ENCODE results near the gene CACNA2D1.
"Not testable (repeated sequence)": the region's sequence is repeated elsewhere in the genome, so short reads cannot be mapped to it uniquely, and the experiment has no call there.

Gene CACNA2D1

DNA sequence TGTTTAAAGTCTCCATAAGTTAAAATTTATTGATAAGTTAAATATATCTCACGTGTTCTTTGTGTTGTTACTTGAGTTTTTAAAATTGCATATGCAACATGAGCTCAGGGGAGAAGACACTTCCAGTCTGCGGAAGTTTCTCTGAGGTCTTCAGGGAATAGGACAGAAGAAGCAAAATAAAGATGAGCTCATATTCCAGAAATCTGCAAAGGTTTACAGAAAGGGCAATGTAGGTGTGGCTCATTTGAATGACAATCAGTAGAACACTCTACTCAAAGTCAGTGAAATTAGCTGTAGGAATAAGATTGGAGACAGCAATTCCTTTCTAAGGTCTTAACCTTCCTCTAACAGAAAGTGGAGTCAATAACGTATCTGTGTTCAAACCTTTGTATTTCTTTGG is 53.7 kb downstream of the CACNA2D1 start:
- no peak for DNase-seq

DNA sequence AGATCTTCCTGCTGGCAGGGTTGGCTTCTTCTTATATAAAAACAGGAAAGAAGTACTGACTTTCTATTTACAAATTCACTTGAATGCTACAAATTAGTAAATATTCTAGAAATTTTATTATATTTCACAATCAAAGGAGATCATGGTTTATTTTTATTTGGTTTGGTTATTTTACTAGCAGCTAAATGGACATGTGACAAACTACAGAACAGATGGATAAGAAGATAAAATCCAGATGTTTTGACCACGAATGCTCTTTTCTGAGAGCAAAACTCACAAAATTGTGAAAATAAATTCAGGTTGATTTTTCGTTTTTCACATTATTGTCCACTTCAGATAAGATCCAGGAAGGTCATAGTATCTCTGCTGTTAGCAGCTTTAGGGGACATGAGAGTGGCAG is 55.4 kb downstream of the CACNA2D1 start:
- no peak for DNase-seq

DNA sequence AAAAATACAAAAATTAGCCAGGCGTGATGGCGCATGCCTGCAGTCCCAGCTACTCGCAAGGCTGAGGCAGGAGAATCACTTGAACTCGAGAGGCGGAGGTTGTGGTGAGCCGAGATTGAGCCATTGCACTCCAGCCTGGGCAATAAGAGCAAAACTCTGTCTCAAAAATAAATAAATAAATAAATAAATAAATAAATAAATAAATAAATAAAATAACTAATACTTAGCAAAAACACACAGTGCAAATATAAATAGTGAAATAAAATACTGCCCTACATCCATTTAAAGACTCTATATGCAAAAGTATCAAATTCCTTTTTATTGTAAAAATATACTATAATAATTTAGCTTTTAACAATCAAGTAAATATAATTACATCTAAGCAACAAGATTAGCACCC is 57.0 kb downstream of the CACNA2D1 start:
- DNase-seq = not testable (repeated sequence)

DNA sequence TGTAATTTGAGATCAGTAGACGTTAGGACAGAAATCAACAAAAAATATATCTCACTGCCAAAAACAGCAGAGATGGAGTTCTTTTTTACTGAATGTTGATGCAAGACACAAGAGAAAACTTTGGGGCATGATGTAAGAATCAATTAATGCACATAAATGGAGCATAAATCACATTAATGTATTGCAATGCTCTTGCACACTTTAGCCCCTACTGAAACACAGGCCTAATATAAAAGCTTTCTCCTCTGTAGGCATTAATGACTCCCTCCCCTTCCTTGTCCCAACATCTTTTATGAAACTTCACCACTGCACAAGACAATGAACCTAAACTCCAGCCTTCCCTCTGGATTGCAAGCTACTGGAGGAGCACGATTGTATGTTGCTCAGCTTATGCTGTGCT is 58.8 kb downstream of the CACNA2D1 start:
- DNase-seq = no peak

DNA sequence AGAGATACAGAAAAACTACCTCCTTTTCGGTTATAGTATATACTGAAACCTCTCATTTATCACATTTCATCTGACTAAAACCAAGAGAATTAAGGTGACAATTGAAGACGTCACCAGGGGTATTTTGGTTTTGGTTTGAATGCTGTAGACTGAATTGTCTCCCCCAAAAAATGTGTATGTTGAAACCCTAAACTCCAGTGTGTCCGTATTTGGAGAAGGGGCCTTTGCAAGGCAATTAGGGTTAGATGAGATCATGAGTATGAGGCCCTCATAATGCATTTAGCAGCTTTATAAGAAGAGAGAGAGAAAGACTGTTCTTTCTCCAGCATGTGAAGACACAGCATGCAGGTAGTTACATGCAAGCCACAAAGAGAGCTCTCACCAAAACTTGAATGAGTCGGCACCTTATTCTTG is 59.5 kb downstream of the CACNA2D1 start:
- DNase-seq = no peak

DNA sequence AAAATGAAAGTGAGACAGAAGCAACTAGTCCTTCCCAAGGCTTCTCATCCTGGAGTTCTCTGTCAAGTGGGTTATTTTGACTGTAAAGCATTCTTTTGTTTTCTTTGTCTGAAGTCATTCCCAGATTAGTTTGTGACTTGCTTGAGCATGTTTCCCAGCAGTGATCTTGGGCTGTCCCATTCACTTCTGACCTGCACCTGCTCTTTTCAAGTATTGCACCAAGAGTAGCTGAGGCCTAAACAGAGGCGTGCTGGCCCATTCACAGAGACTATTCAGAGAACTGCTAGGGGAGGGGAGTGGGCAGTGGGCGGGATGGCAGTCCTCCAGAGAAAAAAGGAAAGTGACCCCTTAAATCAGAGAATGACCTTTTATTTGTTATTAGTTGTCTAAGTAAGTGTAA is 61.3 kb downstream of the CACNA2D1 start:
- DNase-seq = no peak

DNA sequence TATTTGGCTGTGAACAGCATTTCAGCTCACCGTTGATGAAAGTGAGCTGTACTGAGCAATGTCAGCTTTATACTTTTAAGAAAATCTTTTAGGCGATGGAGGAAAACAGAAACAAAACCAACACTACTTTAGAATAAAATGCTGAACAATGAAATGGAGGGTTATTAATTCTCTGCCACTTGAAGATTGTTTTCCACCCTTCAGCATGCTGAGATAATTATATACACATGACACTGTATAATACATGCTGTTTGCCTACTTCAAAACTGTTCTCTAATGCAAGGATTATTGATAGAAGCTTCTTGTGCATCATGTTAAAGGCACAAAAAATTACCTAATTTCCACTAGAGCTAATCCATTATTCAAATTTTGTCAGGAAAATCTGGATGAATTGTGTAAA is 66.8 kb downstream of the CACNA2D1 start:
- no peak for DNase-seq

DNA sequence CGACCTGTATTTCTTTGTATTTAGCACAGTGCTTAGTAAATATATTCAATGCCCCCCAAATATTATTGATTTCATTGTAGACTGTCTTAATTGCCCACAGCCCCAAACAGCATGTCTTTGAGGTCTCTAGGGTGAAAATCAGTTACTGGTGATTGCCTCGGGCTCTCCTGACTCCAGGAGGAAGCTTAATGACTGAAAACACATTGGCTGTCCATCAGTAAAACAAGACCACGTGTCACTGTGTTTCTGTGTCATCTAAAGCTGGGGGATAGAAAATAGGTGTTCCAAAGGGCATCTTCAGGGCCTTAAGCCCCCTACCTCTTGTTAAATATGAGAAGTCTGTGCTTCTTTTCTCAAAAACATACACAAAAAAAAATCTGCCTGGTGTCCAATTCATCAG is 67.9 kb downstream of the CACNA2D1 start:
- DNase-seq = no peak

DNA sequence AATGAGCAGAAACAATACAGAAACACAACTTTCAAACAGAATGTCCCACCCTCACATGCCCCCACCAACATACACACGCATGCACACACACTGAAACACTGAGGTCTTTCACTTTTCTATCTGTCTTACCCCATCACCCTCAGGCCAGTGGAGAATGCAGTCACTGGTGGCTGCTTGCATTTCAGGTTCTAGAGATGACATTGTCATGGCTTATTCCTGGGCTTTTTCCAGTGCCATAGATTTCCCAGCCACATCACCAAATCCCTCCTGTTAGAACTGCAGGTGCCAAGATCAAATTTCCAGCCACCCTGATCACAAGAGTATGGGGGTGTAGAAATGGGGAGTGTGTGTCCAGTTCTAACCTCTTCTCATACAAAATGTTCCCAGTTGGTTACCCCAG is 68.4 kb downstream of the CACNA2D1 start:
- DNase-seq = no peak

DNA sequence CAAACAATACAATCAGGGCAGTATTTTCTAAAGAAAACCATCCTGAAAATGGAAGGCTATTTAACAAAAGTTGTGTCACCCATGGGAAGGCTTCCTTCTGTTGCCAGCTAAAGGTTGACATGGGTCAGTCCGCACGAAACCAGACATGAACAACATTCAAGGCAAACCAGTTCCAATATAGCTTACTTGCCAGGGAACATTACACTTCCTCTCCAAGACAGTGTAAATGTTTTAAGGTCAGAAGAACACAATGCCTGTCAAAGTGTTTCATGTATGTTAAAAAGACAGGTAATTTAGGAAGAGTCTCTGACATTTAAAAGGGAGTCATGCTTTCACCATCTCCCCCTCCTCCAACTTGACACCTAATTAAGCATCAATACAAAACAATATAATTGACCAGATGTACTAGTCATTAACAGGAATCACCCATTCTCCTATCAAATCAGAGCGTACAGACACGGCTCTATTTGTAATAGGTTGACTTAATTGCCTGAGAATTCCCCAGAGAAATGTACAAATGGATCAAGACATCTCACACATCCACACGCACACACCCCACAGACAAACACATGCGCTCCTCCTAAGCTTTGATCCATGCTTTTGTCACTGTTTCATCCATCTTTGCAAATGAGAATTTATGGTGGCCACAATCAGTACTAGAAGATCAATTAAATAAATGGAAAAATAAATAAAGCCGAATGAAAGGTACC is 69.5 kb downstream of the CACNA2D1 start:
- no peak for DNase-seq

DNA sequence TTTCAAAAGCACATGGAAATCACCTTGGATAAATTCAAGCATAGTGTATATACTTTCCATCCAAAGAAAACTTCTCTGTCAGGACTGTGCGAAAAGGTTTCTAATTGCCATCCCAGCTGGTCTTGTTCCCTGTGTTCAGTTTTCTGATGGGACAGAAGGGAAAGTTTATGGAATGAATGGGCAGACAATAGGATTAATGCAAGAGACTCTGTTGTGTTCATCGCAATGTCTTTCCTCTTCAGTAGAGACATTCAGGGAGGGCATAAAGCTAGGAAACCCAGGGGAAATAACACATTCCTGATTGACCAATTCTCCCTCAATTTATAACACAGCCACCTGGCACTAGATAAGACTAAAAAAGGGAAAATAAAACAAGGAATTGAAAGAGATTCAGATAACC is 78.9 kb downstream of the CACNA2D1 start:
- no peak for DNase-seq

DNA sequence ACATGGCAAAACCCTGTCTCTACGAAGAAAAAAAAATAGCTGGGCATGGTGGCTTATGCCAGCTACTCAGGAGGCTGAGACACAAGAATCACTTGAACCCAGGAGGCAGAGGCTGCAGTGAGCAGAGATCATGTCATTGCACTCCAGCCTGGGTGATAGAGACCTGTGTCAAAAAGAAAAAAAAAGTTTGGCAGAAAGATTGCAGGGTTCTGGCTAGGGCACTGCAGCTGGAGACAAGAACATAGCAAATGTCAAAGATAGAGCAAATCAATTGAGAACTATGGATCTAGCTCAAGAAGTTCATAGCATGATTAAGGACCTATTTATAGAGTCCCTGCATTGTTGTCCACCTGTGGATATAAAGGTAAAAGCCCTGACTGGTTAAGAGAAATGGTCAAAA is 79.5 kb downstream of the CACNA2D1 start:
- DNase-seq = no peak

DNA sequence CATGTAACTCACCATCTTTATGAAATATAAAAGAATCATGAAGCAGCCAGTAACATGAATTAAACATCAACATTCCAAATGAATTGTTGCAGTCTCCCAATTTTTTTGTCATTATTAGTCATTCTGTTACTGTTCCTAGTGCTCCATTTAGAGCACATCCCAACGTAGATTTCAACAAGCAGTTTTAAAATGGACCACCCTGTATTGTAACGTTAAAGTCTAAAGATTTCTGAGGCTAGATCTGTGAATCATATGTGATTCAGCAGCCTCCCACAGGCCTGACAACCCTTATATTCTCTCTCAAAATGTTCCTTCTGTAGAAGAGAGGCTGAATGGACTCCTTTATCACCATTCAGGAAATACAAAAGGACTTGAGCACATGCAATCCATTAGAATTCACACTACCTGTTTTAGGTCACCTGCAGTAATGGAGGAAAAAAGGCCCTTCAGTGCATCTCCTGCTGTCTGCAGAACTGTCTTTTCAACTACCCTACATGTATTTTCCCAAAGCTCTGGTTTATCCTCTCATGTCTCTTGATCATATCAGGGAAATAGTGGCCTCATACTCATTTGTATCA is 81.4 kb downstream of the CACNA2D1 start:
- DNase-seq = no peak

DNA sequence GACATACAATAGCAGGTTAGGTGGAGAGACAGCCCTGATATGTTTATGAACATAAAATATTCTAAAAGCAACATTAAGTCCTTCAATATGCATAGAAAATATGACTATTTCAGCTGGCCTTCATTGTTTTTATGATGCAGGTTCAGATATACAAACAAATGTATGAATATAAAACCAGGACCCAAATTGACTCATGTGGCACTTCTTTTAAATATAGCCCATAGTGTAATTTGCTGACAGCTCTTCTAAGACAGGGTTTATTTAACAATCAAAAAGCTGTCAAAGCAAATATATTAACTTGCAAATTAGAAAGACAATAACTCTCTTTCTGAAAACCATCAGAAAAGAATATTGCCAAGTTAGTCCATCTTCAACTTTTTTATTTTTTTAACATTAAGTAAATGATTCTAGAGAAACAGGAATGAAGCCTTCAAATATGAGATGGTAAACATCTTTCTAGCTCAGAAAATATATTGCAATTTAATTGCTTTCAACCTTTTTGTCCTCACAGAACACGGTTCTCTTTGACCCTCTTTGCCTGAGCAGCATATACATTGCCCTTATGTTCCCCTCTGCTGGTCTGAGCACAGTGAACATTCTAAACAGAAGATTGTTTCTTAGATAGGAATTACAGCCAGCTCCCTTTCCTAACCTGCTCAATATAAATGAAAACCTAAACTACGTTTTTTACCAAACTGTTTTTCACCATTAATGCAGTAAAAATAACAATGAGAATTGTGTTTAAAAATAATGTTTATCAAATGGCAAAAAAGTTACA is 82.8 kb downstream of the CACNA2D1 start:
- DNase-seq = no peak

DNA sequence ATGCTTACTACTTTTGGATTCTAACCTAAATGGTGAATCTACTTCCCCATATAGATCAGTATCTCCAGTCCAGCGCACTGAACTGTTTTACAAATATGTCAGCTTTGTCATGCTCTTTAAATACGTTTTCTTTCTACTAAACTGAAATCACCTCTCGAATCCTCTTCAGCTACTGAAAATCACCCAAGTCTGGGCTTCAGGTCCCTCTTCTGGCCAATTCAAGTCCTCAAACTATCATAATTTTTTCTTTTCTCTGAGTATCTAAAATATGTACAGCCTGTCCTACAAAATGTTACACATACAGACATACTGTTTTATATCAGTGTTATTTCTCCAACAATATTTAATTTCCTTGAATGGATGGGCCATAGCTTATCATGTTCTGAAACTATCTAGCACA is 84.2 kb downstream of the CACNA2D1 start:
- DNase-seq = no peak

DNA sequence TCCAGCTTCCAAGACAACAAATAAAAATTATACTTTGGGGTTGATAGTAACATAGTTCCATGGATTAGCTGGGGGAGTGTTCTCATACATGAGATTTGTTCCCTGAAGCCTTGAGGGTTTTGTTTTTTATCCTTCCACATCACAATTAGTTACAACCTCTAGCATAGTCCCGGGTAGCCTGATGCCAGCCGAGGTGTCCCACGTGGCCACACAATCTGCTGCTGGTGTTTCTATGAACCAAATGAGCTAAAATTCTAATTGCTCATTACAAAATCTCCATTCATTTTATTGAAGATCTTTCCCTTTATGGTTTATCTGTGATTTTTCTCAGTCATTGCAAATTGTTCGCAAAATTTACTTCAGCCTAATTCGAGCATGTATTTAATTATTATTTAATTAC is 84.7 kb downstream of the CACNA2D1 start:
- DNase-seq = no peak

DNA sequence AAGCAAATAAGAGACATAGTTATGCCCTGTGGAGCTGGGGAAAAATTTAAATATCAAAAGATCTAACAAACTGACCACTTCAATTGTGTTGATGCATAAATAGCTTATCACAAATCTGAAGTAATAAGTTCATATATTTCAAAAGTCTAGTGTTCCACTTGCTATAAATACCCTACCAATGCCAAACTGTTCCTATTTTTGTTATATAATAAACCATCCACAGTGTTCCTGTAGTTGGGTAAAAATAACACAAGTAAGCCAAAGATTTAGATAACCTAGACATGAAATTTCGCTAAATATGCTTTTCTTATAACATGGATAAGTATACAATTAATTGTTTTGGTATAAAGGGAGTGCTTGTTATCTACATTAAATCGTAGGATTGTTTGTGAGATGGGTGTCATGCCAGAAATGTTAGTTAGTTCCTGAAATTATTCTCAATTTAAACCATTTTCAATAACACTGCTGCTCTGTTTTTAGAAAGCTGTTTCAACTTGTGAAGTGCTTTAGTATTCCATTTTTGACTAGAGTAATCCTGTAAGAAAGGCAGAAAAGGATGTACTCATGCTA is 85.5 kb downstream of the CACNA2D1 start:
- DNase-seq = no peak

DNA sequence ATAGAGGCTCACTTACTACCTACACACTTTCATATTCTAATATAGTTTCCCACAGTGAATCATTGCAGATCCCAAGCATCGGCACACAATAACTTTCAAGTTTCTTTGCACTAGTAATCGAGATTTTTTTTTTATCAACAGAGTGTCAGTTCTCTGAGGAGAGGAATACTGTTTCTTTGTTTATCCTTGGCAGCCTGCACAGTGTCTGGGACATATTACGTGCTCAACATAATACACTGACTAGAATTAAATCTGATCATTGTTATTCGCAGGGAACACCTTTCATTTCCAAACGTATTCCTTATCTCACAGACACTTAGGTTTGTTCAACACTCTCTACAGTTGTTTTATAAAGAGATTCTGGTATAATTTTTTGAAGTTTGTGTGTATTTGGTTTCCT is 95.3 kb downstream of the CACNA2D1 start:
- DNase-seq = no peak

DNA sequence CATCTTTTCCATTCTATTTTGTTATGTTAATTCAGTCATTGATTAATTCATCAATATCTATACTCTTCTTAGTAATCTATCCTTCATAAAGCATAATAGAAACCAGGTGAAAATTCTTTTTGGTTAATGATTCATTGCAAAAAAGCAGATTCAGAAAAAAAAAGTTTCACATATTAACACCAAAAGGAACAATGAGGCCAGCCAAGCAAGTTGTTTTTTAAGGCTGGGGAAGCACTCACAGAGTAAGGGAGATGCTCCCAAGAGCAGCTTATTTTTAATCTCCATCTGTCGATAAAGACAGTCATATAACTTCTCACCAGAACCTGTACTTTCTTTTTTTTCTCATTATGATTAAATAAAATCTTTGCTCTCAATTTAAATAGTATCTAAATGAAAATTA is 95.8 kb downstream of the CACNA2D1 start:
- DNase-seq = no peak

DNA sequence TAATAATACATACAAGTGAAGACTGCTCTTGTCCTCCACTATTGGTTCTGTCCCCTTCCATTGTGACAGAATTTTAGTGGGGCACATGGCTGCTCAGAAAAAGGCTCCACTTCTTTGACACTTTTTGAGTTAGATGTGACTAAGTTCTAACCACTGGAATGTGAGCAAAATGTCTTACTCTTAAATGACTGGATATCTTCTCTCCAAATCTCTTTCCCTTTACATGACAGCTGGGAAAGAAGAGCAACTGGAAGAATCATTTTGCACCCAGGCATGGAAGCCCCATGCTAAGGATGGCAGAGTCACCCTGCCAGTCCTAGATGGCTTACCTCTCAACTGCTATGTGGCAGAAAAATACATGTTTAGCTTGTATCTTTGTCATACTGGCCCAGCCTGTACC is 97.7 kb downstream of the CACNA2D1 start:
- DNase-seq = no peak

DNA sequence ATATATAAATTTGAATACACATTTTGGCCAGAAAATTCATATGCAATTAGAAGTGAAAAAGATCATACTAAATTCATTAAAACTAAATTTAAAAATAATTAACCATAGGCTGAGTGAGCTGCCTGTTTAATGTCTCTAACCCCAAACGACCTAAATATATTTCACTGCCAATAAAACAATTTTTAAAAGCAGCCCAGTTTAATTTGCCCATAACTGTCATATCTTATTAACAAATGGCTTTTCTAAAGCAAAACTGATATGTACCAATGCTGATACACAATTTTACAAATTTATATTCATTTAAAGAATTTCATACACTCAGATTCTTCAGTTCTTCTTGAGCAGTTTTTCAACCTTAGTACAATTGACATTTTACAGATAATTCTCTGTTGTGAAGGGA is 99.9 kb downstream of the CACNA2D1 start:
- DNase-seq = no peak

DNA sequence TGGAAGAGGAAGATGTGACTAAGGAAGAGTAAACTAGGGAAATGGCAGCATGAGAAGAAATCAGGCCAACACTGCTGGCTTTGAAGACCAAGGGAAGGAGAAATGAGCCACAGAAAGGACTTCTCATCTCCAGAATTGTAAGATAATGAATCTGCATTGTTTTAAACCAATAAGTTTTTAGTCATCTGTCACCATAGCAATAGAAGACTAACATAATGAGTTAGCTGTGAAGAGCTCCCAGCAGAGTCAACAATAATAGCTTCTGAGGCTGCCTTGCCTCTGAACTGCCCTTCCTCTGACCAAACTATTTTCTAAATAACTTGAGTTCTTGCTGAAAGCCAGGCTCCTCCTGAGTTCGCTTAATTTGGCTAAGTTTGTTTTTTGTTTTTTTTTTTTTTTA is 103.6 kb downstream of the CACNA2D1 start:
- DNase-seq = no peak

DNA sequence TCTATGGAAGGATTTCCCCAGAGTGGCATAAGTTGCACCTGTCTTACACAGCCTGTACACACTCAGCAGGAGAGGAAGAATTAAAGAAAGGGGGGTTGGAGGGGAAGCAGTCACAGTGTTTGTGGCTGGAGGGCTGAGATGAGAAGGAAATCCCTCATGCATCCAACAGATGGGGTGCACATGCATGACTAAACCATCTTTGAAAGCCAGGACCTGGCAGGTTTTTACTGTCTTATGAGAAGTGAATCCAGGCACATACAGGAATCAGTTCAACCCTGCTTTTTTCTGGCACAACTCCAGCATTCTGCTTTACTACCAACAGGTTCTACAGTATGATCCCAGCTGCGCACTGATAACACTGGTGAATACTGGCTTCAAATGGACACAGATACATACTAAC is 107.7 kb downstream of the CACNA2D1 start:
- no peak for DNase-seq

DNA sequence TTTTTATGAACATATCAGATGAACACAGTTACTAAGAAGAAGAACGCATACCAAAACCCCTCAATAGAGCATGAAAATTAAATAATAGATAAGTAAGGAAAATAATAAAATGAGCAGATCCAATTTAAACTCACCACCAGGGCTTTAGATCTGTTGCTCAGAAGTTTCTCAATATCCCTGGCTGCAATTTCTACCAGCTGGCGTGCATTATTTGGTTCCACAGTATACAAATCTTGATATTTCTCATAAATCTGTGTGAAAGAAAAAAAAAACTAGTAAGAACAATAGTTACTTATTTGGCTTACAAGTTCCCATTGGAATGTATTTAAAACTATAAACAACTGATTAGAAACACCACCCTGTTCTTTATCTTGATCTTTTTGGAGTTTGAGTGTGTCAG is 108.6 kb downstream of the CACNA2D1 start:
- no peak for DNase-seq
